PC-3 (cell line): Measurements from ENCODE around the gene RBM14.

Experiments
- EZH2 ChIP-seq: fragments of 300-600 bp; sonication (generic); IDR thresholded peaks from one replicate; pipeline ENCODE4 v1.6.1; 2017; ENCODE audit warnings: antibody characterized with exemption, mild to moderate bottlenecking, low read length; ENCODE audit not compliant: unreplicated experiment
- EZH2phosphoT487 ChIP-seq: fragments of 300-600 bp; sonication (generic); IDR thresholded peaks from 2 replicates; pipeline ENCODE4 v1.6.1; 2018; ENCODE audit warnings: mild to moderate bottlenecking, antibody characterized with exemption, low read length, borderline replicate concordance
- TF ChIP-seq, protein P1 (sequence below): fragments of 300-600 bp; sonication (generic); conservative IDR thresholded peaks from 2 replicates; pipeline ENCODE4 v1.5.1; 2017; ENCODE audit warnings: antibody characterized with exemption, low read depth, mild to moderate bottlenecking, low read length

- TF ChIP-seq EZH2 (no peak), EZH2phosphoT487 (no peak)
- TF ChIP-seq, protein P1, sequence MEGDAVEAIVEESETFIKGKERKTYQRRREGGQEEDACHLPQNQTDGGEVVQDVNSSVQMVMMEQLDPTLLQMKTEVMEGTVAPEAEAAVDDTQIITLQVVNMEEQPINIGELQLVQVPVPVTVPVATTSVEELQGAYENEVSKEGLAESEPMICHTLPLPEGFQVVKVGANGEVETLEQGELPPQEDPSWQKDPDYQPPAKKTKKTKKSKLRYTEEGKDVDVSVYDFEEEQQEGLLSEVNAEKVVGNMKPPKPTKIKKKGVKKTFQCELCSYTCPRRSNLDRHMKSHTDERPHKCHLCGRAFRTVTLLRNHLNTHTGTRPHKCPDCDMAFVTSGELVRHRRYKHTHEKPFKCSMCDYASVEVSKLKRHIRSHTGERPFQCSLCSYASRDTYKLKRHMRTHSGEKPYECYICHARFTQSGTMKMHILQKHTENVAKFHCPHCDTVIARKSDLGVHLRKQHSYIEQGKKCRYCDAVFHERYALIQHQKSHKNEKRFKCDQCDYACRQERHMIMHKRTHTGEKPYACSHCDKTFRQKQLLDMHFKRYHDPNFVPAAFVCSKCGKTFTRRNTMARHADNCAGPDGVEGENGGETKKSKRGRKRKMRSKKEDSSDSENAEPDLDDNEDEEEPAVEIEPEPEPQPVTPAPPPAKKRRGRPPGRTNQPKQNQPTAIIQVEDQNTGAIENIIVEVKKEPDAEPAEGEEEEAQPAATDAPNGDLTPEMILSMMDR = no peak
Observed at GRCh38 chr11:66586136-66586535, 30.3 kb upstream of the RBM14 start.
